CMK (cell line): Measurements from ENCODE around the gene MON2.
"Not testable (repeated sequence)": the region's sequence is repeated elsewhere in the genome, so short reads cannot be mapped to it uniquely, and the experiment has no call there.

Experiments used
- DNase-seq: peaks from one replicate; pipeline ENCODE4 v3.0.0-alpha.2; 2010; ENCODE audit warnings: low read depth

Gene MON2

GRCh38 chr12:62471734-62472133, 5.1 kb downstream of the MON2 start:
- no peak for DNase-seq

DNA sequence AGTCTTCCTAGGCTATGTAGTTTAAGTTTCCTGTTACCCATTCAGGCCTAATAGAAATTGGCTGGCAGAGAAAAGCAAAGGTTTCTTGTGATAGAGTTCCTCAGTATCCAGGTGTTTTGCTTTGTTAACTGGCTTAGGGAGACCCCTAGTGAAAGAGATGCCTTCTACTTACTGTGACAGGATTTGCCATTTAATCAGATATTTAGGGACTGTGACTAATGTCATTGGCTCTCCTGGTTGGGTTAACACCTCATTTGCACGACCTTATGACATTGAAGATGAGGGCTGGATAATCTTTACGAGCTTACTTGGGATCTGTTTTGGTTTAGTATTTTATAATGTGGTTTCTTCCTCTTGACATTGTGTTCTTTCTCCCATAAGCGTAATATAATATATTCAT, 5.8 kb downstream of the MON2 start:
- DNase-seq = no peak

GRCh38 chr12:62481843-62482540, 15.4 kb downstream of the MON2 start:
- no peak for DNase-seq

DNA sequence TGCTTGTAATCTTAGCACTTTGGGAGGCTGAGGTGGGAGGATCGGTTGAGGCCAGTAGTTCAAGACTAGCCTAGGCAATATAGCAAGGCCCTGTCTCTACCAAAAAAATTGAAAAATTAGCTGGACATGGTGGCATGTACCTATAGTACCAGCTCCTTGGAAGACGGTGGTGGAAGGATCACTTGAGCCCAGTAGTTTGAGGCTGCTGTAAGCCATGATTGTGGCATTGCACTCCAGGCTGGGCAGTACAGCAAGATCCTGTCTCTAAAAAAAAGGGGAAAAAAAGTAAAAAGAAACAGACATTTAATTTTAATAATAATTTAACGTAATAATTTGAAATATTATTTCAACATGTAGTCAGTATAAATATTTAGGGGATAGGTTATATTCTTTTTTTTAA, 16.1 kb downstream of the MON2 start:
- DNase-seq = no peak

- no peak for DNase-seq
These were observed 17.6 kb downstream of the MON2 start for GRCh38 chr12:62484233-62484632.

DNA sequence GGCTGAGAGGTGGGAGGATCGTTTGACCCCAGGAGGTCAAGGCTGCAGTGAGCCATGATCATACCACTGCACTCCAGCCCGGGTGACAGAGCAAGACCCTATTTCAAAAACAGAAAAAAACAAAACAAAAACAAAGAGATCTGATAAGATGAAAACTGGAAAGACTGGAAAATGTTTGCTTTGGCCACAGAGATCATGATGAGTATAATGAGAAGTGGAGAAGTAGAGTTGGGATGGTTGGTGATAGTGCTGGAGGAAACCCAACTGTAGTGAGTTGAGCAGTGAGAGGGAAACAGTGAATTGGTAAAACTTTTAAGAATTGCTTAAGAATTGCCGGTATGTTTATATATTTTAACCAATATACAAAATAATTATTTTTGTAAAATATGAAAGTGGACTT, 39.2 kb downstream of the MON2 start:
- DNase-seq = no peak

DNA sequence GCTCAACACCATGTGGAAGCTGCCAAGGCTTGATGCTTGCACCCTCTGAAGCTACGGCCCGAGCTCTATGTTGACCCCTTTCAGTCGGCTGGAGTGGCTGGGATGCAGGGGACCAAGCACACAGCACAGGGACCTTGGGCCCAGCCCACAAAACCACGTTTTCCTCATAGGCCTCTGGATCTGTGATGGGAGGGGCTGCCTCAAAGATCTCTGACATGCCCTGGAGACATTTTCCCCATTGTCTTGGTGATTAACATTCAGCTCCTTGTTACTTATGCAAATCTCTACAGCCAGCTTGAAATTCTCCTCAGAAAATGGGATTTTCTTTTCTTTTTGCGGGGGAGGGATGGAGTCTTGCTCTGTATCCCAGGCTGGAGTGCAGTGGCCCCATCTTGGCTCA, 46.3 kb downstream of the MON2 start:
- DNase-seq = no peak

DNA sequence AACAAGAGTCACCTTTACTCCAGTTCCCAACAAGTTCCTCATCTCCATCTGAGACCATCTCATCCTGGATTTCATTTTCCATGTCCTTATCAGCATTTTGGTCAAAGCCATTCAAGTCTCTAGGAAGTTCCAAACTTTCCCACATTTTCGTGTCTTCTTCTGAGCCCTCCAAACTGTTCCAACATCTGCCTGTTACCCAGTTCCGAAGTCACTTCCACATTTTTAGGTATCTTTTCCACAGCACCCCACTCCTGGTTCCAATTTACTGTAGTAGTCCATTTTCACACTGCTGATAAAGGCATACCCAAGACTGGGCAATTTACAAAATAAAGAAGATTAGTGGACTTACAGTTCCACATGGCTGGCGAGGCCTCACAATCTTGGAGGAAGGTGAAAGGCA, 47.5 kb downstream of the MON2 start:
- not testable (repeated sequence) for DNase-seq

GRCh38 chr12:62516927-62517326, 50.3 kb downstream of the MON2 start:
- no peak for DNase-seq

DNA sequence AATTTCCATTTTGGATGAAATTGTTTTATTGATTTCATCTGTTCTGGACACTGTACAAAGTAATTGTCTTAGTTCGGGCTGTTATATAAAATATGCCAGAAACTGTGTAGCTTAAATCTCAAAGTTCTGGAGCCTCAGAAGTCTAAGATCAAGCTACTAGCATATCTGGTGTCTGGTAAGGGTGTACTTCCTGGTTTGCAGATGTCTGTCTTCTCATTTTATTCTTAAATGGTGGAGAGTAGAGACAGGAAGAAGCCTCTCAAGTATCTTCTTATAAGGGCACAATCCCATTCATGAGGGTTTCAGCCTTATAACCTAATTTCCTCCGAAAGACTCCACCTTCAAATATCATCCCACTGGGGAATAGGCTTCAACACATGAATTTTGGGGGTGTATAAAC, 51.3 kb downstream of the MON2 start:
- no peak for DNase-seq

DNA sequence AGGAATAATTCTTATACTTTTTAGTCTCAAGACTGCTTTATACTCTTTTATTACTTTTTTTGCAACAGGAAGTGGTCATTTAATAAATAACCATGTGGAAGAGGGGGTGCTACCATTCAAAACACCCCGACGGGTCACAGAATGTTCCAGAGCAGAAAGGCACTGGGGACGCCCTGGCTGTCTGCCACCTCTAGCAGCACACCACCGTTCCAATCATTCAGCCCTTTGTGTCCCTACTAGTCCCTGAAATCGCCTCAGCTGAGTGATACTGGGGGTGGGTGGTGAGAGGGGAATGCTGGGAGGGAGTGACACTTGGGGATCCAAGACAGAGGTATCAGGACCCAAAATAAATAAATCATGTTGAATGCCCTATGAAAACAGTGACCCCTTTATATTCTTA, 52.4 kb downstream of the MON2 start:
- DNase-seq = no peak

GRCh38 chr12:62520361-62520760, 53.7 kb downstream of the MON2 start:
- DNase-seq = no peak

GRCh38 chr12:62522984-62523383, 56.4 kb downstream of the MON2 start:
- no peak for DNase-seq

GRCh38 chr12:62523619-62524018, 57.0 kb downstream of the MON2 start:
- DNase-seq = no peak

GRCh38 chr12:62525271-62525670, 58.6 kb downstream of the MON2 start:
- no peak for DNase-seq

GRCh38 chr12:62530596-62530995, 64.0 kb downstream of the MON2 start:
- no peak for DNase-seq

GRCh38 chr12:62532333-62532732, 65.7 kb downstream of the MON2 start:
- no peak for DNase-seq

- no peak for DNase-seq
These were observed 66.6 kb downstream of the MON2 start for GRCh38 chr12:62533087-62533754.

GRCh38 chr12:62533755-62534107, 67.1 kb downstream of the MON2 start:
- no peak for DNase-seq

GRCh38 chr12:62536546-62536945, 69.9 kb downstream of the MON2 start:
- no peak for DNase-seq

DNA sequence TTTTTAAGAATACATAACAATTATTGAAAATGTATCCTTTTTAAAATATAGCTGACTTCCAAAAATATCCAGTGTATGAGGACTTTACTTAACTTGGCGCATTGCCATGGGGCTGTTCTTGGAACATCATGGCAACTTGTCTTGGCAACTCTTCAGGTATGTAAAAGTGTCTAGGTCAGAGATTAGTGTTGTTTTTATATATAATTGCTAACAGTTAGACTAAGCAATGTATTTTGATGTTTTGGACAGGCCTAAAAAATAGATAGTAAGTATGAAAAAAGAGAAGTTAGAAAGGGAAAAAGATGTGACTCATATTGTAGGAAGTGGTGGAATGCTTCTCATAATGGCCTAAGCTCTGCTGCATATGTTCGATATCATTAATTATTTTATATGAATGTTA, 70.9 kb downstream of the MON2 start:
- no peak for DNase-seq

GRCh38 chr12:62540354-62540753, 73.7 kb downstream of the MON2 start:
- DNase-seq = no peak

DNA sequence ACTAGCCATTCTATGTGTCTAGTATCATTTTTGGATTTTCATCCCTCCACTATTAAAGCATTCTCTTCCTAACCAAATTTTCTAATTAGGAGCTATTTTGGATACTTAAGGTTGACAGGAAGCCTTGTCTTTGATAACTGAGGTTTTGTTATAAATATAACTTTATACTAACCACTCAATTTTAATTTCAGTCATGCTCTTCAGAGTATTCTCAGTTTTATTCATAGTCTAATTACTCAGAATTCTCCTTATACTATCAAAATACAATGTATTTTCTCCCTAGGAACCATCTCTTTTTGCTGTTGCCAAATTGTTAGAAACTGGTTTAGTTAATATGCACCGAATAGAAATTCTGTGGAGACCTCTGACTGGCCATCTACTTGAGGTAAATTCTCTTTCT, 76.2 kb downstream of the MON2 start:
- DNase-seq = no peak

GRCh38 chr12:62543324-62543723, 76.7 kb downstream of the MON2 start:
- DNase-seq = no peak
